COLO829 (cell line): ENCODE measurements around the gene POU2AF1.

Source experiments
- DNase-seq: peaks from one replicate; pipeline ENCODE4 v3.0.0; 2012; ENCODE audit warnings: low spot score

POU2AF1 gene

GRCh38 chr11:111378861-111379601 lies at the start of gene POU2AF1:
TSS of gene POU2AF1 (minus strand) at chr11:111379275. CDS start at chr11:111379177, 98 bp downstream.
- DNase-seq, result no peak

DNA sequence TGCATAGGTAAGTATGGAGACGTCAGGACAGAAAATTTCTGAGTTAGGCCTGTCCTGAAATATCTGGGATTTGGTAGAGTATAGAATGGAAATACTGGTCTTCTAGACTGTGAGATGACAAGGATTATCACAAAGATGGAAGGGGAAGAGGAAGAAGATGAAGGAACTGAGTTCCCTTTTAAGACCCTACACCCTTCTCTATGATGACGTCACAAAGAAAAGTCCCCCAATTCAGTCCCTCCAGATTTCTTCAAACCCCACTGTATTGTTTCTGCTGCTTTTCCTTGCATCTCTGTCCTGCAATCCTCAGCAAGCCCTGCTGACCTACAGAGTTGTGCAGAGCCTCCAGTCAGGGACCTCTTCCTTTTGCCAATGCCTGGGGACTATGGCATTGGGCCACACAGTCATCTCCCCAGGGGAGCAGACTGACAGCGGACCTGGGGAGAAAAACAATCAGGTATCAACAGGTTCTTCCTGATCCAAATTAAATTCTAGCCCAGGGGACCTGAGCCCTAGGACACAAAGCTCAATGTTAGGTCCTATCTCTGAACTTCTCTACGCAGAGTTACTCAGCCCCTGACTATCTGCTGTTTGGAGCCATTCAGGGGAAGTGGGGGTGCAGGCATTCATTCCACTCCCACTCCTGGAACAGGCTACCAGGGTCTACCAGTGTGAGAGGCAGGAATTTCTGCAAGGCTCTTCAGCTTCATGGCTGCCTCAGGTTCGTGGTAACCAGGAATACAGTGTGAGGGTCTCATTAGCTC lies 49.2 kb upstream of the POU2AF1 start:
- DNase-seq, result no peak

- no peak for DNase-seq
These were observed 48.4 kb upstream of the POU2AF1 start for GRCh38 chr11:111427471-111427912.

- DNase-seq, result no peak
These were observed 47.5 kb upstream of the POU2AF1 start for GRCh38 chr11:111426617-111427016.

GRCh38 chr11:111423250-111423615 lies 44.2 kb upstream of the POU2AF1 start:
- no peak for DNase-seq

GRCh38 chr11:111422494-111423249 lies 43.6 kb upstream of the POU2AF1 start:
- DNase-seq, result no peak

- no peak for DNase-seq
These were observed 42.2 kb upstream of the POU2AF1 start for GRCh38 chr11:111421251-111421650.

- no peak for DNase-seq
These were observed 40.7 kb upstream of the POU2AF1 start for GRCh38 chr11:111419641-111420327.

- no peak for DNase-seq
These were observed 40.1 kb upstream of the POU2AF1 start for GRCh38 chr11:111419181-111419580.

GRCh38 chr11:111418436-111418787 lies 39.3 kb upstream of the POU2AF1 start:
- DNase-seq, result no peak

DNA sequence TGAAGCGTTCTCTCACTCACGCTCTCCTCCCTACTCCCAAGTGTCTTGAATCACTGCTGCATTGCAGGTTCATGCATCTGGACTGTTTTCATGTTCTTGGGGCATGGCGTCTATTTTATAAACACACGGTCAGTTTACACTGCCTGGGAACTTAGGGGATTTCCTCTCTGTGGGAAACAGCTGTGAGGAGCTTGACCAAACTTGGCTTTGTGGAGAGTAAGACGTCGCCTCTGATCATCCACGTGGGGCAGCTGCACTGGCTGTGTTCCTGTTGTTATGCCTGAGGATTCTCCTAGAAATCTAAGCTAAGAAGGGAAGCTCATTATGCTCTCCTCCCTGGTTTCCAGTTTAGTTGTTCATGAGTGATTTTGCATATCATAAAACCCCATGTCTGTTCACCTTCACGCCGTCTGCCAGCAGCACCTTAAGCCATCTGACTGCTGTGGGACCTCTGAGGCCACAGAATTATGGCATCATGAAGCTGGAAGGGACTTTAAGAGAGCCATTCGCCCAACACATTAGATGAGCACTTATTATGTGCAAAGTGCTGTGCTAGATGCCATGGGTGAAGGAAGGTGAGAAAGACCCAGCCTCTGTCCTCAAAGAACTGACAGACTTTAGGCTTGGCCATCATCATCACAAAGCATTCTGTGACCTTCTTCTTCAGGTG lies 38.8 kb upstream of the POU2AF1 start:
- DNase-seq, result no peak

GRCh38 chr11:111417011-111417765 lies 38.1 kb upstream of the POU2AF1 start:
- no peak for DNase-seq

DNA sequence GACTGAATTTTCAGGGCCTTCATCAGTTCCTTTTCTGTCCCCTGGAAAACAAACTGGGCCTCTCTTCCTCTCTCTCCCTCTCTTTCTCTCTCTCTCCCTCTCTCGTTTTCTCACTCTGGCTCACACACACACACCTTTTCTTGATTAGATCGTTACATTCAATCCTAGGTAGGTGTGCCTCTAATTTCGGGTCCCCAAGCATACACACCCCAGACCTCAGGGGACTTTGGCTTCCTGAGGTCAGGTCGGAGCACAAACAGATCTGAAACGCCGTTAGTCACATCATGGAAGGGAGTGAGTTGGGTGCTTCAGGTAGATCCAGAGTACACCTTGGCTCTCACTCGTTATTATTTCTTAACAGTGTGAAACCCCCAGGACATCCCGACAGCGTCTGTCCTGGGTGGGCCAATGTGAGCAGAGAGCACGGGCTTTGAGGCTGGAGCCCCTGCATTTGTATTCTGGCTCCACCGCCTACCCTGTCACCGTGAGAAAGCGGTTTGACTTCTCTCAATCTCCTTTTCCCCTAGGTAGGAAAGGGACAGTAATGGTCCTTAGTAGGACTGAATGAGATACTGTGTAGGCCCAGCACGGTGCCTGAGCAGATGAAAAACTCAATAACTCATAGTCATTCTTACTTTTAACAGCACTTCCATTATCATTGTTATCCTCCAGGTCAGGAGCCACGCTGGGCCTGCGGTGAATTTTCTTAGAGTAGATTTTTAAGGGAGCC lies 37.3 kb upstream of the POU2AF1 start:
- no peak for DNase-seq

DNA sequence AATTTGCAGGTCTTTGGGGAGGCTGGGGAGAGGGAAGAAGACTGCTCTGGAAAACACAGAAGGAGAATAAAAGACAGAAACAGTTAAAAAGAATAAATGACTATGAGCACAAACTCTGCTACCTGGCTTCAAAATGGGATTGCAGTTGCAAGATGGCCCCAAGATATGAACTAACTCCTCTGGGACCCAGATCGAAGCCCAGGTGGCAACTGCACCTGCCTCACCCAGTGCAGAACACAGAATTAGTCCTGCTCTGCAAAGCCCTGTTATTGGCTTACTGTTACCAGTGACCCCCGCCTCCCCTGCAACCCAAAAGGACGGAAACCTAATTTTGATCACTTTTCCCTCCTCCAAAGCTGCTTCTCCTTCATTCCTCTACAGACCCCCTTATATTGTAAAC lies 35.9 kb upstream of the POU2AF1 start:
- no peak for DNase-seq

- no peak for DNase-seq
These were observed 35.3 kb upstream of the POU2AF1 start for GRCh38 chr11:111414267-111414931.

DNA sequence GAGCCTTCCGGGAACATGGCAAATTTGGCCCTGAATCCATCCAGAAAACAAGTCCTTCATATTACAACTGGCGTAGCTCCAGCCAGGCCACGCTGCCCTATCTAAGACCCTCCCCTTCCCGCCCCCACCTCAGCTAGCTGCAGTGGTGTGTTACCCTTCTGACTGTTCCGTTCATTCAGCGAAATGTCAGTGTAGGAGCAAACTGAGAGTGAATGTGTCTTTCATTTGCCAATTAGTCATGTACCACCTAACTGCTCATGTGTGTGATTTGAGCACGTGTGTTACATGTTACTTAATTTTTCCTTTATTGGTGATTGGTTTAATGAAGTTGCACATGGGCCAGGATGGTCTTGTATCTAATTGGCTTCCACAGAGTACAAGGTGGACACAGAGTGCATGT lies 34.8 kb upstream of the POU2AF1 start:
- no peak for DNase-seq

- DNase-seq, result no peak
These were observed 33.2 kb upstream of the POU2AF1 start for GRCh38 chr11:111412293-111412692.

GRCh38 chr11:111411456-111411855 lies 32.4 kb upstream of the POU2AF1 start:
- DNase-seq, result no peak

GRCh38 chr11:111410951-111411350 lies 31.9 kb upstream of the POU2AF1 start:
- no peak for DNase-seq

- no peak for DNase-seq
These were observed 30.8 kb upstream of the POU2AF1 start for GRCh38 chr11:111409915-111410314.
